ENCODE data around the gene SIRT1.

GRCh38 chr10:67893637-67894036 is 9.2 kb downstream of the SIRT1 start:
- TF ChIP-seq CTCF (IDR thresholded peaks at IDR 0.05; ENCODE audit: insufficient read depth, low read length, poor library complexity, severe bottlenecking) (no peak), EZH2phosphoT487 (conservative IDR thresholded peaks at IDR 0.05; ENCODE audit: low read length) (no peak)

All from SU-DHL-6 (cell line).